Hepatocyte (in vitro differentiated cells): ENCODE measurements around the gene STAM. TPM values are rescaled to one million over a fixed set of nuclear protein-coding genes. Genes with fewer than 3 reads are reported as not detected.

Experiments
- DNase-seq: peaks from one replicate; pipeline ENCODE4 v3.0.0-alpha.2; 2016; ENCODE audit warnings: low spot score
- H2AFZ ChIP-seq: fragments of 200-600 bp; sonication (generic); 2 replicates; pipeline ENCODE4 v1.6.0; 2016; ENCODE audit warnings: antibody characterized with exemption, mild to moderate bottlenecking
- H3K27ac ChIP-seq: fragments of 200-600 bp; sonication (generic); 2 replicates; pipeline ENCODE4 v1.5.1; 2016; ENCODE audit warnings: mild to moderate bottlenecking
- H3K27me3 ChIP-seq: fragments of 200-600 bp; sonication (generic); 2 replicates; pipeline ENCODE4 v1.6.1; 2016
- H3K36me3 ChIP-seq: fragments of 200-600 bp; sonication (generic); replicated peaks from 2 replicates; pipeline ENCODE4 v1.5.1; 2016; ENCODE audit warnings: low read depth; ENCODE audit not compliant: insufficient read depth
- H3K4me1 ChIP-seq: fragments of 200-600 bp; sonication (generic); 2 replicates; pipeline ENCODE4 v1.5.1; 2016; ENCODE audit warnings: mild to moderate bottlenecking, moderate library complexity; ENCODE audit not compliant: insufficient read depth
- H3K4me2 ChIP-seq: fragments of 200-600 bp; sonication (generic); 2 replicates; pipeline ENCODE4 v1.6.0; 2016
- H3K4me3 ChIP-seq: fragments of 200-600 bp; sonication (generic); 2 replicates; pipeline ENCODE4 v1.5.1; 2016; ENCODE audit warnings: mild to moderate bottlenecking
- H3K79me2 ChIP-seq: fragments of 200-600 bp; sonication (generic); 2 replicates; pipeline ENCODE4 v1.6.0; 2017; ENCODE audit warnings: mild to moderate bottlenecking
- H3K9me2 ChIP-seq: fragments of 200-600 bp; sonication (generic); replicated peaks from 2 replicates; pipeline ENCODE4 v1.6.0; 2017; ENCODE audit warnings: mild to moderate bottlenecking; ENCODE audit not compliant: insufficient read depth
- H3K9me3 ChIP-seq: fragments of 200-600 bp; sonication (generic); 2 replicates; pipeline ENCODE4 v1.5.1; 2016; ENCODE audit warnings: low read depth, mild to moderate bottlenecking
- H4K20me1 ChIP-seq: fragments of 200-600 bp; sonication (generic); 2 replicates; pipeline ENCODE4 v1.6.0; 2016; ENCODE audit warnings: mild to moderate bottlenecking; ENCODE audit not compliant: insufficient read depth, poor library complexity, severe bottlenecking
- EZH2 ChIP-seq: fragments of 200-600 bp; sonication (generic); IDR thresholded peaks from 2 replicates; pipeline ENCODE4 v1.6.1; 2016; ENCODE audit warnings: antibody characterized with exemption, mild to moderate bottlenecking, borderline replicate concordance
- EZH2phosphoT487 ChIP-seq: fragments of 200-600 bp; sonication (generic); IDR thresholded peaks from one replicate; pipeline ENCODE4 v1.6.1; 2018; ENCODE audit warnings: antibody characterized with exemption, mild to moderate bottlenecking, low read depth, moderate library complexity; ENCODE audit not compliant: unreplicated experiment, severe bottlenecking
- WGBS: methylation state at CpG from one replicate; pipeline ENCODE4 v1.1.6; 2016; ENCODE audit warnings: low lambda C conversion rate; ENCODE audit errors: missing lambda C conversion rate; 5-methylcytosine and 5-hydroxymethylcytosine counted together
- polyA plus RNA-seq: library from polyadenylated mRNA; unstranded; fragments of >200 nt; fragmentation: Nextera tagmentation; extraction: Ambion mirVana; gene quantifications from 2 replicates; pipeline ENCODE4 v1.2.1, GENCODE V29; 2016
- total RNA-seq: library from RNA; depleted of rRNA; stranded (reverse); fragments of >200 nt; gene quantifications from 2 replicates; pipeline ENCODE4 v1.2.3, GENCODE V29; 2014
- TF ChIP-seq, protein P1 (sequence below): fragments of 200-600 bp; sonication (generic); IDR thresholded peaks from 2 replicates; pipeline ENCODE4 v1.5.1; 2016; ENCODE audit warnings: antibody characterized with exemption, mild to moderate bottlenecking; ENCODE audit not compliant: poor library complexity

STAM gene
- total and polyA plus RNA-seq, 2 experiments from 2014 or later, result 20.6 to 29.9 TPM

GRCh38 chr10:17743437-17743836 lies 99.5 kb downstream of the STAM start:
- no peak overlapping the region for H3K4me2 ChIP-seq
- no peak overlapping the region for H3K4me3 ChIP-seq
- no peak overlapping the region for H2AFZ ChIP-seq
- no peak for TF ChIP-seq EZH2phosphoT487
- TF ChIP-seq, protein P1, sequence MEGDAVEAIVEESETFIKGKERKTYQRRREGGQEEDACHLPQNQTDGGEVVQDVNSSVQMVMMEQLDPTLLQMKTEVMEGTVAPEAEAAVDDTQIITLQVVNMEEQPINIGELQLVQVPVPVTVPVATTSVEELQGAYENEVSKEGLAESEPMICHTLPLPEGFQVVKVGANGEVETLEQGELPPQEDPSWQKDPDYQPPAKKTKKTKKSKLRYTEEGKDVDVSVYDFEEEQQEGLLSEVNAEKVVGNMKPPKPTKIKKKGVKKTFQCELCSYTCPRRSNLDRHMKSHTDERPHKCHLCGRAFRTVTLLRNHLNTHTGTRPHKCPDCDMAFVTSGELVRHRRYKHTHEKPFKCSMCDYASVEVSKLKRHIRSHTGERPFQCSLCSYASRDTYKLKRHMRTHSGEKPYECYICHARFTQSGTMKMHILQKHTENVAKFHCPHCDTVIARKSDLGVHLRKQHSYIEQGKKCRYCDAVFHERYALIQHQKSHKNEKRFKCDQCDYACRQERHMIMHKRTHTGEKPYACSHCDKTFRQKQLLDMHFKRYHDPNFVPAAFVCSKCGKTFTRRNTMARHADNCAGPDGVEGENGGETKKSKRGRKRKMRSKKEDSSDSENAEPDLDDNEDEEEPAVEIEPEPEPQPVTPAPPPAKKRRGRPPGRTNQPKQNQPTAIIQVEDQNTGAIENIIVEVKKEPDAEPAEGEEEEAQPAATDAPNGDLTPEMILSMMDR, result no peak
- no peak for TF ChIP-seq EZH2
- H3K9me3 ChIP-seq, result no peaks in the 10 kb centered on the region
- H3K36me3 ChIP-seq, result no peaks in the 10 kb centered on the region
- H3K79me2 ChIP-seq, result no peaks in the 10 kb centered on the region
- no peaks in the 10 kb centered on the region for H3K9me2 ChIP-seq
- H3K27ac ChIP-seq, result no peak overlapping the region
- no peaks in the 10 kb centered on the region for H4K20me1 ChIP-seq
- no peaks in the 10 kb centered on the region for H3K4me1 ChIP-seq
- DNase-seq, result no peak
- no peaks in the 10 kb centered on the region for H3K27me3 ChIP-seq
- 99% methylated on average over 3 of the region's 3 CpGs for WGBS

DNA sequence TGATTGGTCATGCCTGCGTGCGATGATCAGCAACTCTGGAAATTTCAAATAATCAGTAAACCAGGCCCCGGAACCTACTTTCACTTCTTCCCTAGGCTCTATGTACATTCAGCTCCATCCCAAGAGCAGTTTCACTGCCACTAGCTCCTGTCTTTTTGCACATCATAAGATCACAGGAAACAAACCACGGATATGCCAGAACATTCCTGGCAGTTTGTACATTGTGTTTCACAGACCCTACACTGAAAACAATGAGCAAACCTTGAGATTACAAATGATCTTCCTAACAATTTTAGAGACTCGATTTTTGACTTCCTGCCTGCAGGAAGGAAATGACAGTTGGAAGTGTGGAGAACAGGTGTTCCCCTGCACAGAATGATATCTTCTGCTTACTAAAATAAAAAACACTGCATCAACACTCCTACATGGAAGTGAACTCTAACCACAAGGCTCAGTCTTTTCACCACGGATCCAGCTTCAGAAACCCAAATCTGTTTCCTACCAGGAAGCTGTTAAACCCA lies 100.5 kb downstream of the STAM start:
- Histone ChIP-seq H3K4me1 (no peaks in the 10 kb centered on the region), H3K36me3 (no peaks in the 10 kb centered on the region), H3K27me3 (no peaks in the 10 kb centered on the region), H3K27ac (no peak overlapping the region), H3K4me3 (no peak overlapping the region), H4K20me1 (no peaks in the 10 kb centered on the region), H3K9me3 (no peaks in the 10 kb centered on the region), H3K79me2 (no peaks in the 10 kb centered on the region), H3K9me2 (no peaks in the 10 kb centered on the region), H2AFZ (no peak overlapping the region), H3K4me2 (no peak overlapping the region)
- TF ChIP-seq, protein P1, result no peak
- TF ChIP-seq EZH2, result no peak
- no peak for TF ChIP-seq EZH2phosphoT487
- 88% methylated on average over 6 of the region's 6 CpGs for WGBS
- DNase-seq, result no peak

- no peaks in the 10 kb centered on the region for H3K4me1 ChIP-seq
- 85% methylated on average over 10 of the region's 10 CpGs for WGBS
- H3K9me3 ChIP-seq, result no peaks in the 10 kb centered on the region
- no peaks in the 10 kb centered on the region for H3K79me2 ChIP-seq
- no peaks in the 10 kb centered on the region for H3K36me3 ChIP-seq
- no peak overlapping the region for H3K27ac ChIP-seq
- H3K4me2 ChIP-seq, result no peak overlapping the region
- H2AFZ ChIP-seq, result no peak overlapping the region
- H3K4me3 ChIP-seq, result no peak overlapping the region
- no peaks in the 10 kb centered on the region for H3K9me2 ChIP-seq
- no peak for TF ChIP-seq EZH2phosphoT487
- TF ChIP-seq, protein P1, result no peak
- no peak for TF ChIP-seq EZH2
- H3K27me3 ChIP-seq, result no peaks in the 10 kb centered on the region
- H4K20me1 ChIP-seq, result no peaks in the 10 kb centered on the region
- no peak for DNase-seq
Measured at GRCh38 chr10:17747883-17748550, 104.1 kb downstream of the STAM start.
